ENCODE data around the gene PHACTR1.

DNA sequence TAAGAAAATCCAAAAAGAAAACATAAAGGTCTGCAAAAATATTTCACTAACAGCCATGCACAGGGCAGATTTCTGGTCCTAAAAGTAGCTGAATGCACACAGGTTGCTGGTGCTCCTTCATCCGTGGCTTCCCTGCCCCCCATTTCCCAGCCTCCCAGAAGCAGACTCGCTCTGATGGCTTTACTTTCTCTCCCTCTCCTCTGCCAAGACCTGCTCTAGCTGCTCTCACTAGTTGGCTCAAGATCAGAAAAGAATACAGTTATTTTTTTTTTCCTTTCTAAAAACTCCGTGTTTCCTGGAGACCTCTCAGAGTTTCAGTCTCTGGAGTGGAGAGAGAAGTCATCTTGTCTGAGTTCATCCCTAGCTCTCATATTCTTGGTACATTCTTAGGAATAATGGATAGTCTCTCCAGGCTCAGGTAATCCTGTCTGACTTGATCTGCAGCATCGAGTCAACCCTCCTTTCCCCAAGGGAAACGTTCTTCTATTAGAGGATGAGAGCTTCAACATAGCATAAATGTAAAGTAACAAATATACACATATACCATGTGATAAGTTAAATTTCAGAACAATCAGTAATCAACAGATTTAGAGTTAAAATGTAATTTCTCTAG lies 397.5 kb downstream of the PHACTR1 start:
- TF ChIP-seq, protein P1, sequence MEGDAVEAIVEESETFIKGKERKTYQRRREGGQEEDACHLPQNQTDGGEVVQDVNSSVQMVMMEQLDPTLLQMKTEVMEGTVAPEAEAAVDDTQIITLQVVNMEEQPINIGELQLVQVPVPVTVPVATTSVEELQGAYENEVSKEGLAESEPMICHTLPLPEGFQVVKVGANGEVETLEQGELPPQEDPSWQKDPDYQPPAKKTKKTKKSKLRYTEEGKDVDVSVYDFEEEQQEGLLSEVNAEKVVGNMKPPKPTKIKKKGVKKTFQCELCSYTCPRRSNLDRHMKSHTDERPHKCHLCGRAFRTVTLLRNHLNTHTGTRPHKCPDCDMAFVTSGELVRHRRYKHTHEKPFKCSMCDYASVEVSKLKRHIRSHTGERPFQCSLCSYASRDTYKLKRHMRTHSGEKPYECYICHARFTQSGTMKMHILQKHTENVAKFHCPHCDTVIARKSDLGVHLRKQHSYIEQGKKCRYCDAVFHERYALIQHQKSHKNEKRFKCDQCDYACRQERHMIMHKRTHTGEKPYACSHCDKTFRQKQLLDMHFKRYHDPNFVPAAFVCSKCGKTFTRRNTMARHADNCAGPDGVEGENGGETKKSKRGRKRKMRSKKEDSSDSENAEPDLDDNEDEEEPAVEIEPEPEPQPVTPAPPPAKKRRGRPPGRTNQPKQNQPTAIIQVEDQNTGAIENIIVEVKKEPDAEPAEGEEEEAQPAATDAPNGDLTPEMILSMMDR (IDR thresholded peaks at IDR 0.05) = no peak
- no peak for TF ChIP-seq POLR2A (IDR thresholded peaks at IDR 0.05)
